GM12878 (cell line): ENCODE results near the gene ACTMAP. TPM values are rescaled to one million over a fixed set of nuclear protein-coding genes. Genes with fewer than 3 reads are reported as not detected.

Experiments
- ATAC-seq: fragments of 200-7000 bp; cut with Tn5 transposase; 3 replicates; pipeline ENCODE4 v1.9.1; 2020; ENCODE audit warnings: mild to moderate bottlenecking, moderate library complexity
- BruUV-seq: library from RNA; stranded (reverse); fragments of 400-500 nt; replicated peaks from 2 replicates; lab custom pipeline; 2021; lab: Mats Ljungman, UMichigan
- CTCF ChIA-PET: fragments of 300-600 bp; sonication (Branson Sonifier 250); formaldehyde crosslinking; extraction: SDS; loops from one replicate; lab custom pipeline; 2021; ENCODE audit warnings: inconsistent platforms; lab: Yijun Ruan, JAX
- POLR2A ChIA-PET: fragments of 350-600 bp; formaldehyde crosslinking; extraction: SDS; loops from one replicate; lab custom pipeline; 2021; ENCODE audit warnings: inconsistent platforms; lab: Charles Lee
- RAD21 ChIA-PET: fragments of 300-600 bp; sonication (Branson Sonifier 250); formaldehyde crosslinking; loops from one replicate; lab custom pipeline; 2023; ENCODE audit warnings: antibody characterized with exemption; ENCODE audit not compliant: unreplicated experiment; lab: Charles Lee
- SMC1A ChIA-PET: fragments of 300-600 bp; sonication (Branson Sonifier 250); formaldehyde crosslinking; loops from one replicate; lab custom pipeline; 2023; ENCODE audit not compliant: unreplicated experiment, uncharacterized antibody; lab: Charles Lee
- DNase-seq: peaks from one replicate; pipeline ENCODE4 v3.0.0-alpha.2; 2011; ENCODE audit warnings: low read depth, low spot score
- FAIRE-seq: peaks from 3 replicates; lab custom pipeline; 2011; peaks lifted over from hg19 to GRCh38; lab: Jason Lieb, UNC
- H2AFZ ChIP-seq: 2 replicates; pipeline ENCODE4 v1.6.0; 2011; ENCODE audit warnings: low read depth, low read length, control low read depth; ENCODE audit not compliant: control insufficient read depth
- H3K27ac ChIP-seq: 2 replicates; pipeline ENCODE4 v1.5.1; 2011; ENCODE audit warnings: control low read depth; ENCODE audit not compliant: control insufficient read depth, insufficient read depth
- H3K27me3 ChIP-seq, 2 experiments: replicated peaks in 1 of 2; 2 replicates each; pipeline versions ENCODE4 v1.6.0 to v1.6.1; 2011; ENCODE audit warnings: low read length in 1 of 2; ENCODE audit not compliant: control insufficient read depth in 2 of 2, insufficient read depth in 2 of 2
- H3K36me3 ChIP-seq, 2 experiments: 2 replicates each; pipeline ENCODE4 v1.5.1; 2011; ENCODE audit warnings: low read length in 1 of 2; ENCODE audit not compliant: control insufficient read depth in 2 of 2, insufficient read depth in 2 of 2
- H3K4me1 ChIP-seq: 2 replicates; pipeline ENCODE4 v1.6.1; 2011; ENCODE audit warnings: mild to moderate bottlenecking, low read length, moderate library complexity, mixed read lengths; ENCODE audit not compliant: control insufficient read depth, insufficient read depth
- H3K4me2 ChIP-seq: 2 replicates; pipeline ENCODE4 v1.6.0; 2011; ENCODE audit warnings: control low read depth; ENCODE audit not compliant: control insufficient read depth, insufficient read depth
- H3K4me3 ChIP-seq: fragments of 200-600 bp; sonication (generic); 2 replicates; pipeline ENCODE4 v1.5.1; 2016
- H3K79me2 ChIP-seq: 2 replicates; pipeline ENCODE4 v1.6.0; 2011; ENCODE audit warnings: low read length; ENCODE audit not compliant: control insufficient read depth, insufficient read depth
- H3K9ac ChIP-seq: 2 replicates; pipeline ENCODE4 v1.8.0; 2011; ENCODE audit warnings: low read length, control low read depth, mixed read lengths; ENCODE audit not compliant: control insufficient read depth, insufficient read depth
- H3K9me3 ChIP-seq: replicated peaks from 3 replicates; pipeline ENCODE4 v1.5.1; 2011; ENCODE audit warnings: mild to moderate bottlenecking, low read length; ENCODE audit not compliant: control insufficient read depth, insufficient read depth
- H4K20me1 ChIP-seq: 2 replicates; pipeline ENCODE4 v1.6.0; 2011; ENCODE audit not compliant: control insufficient read depth, insufficient read depth
- CBFB ChIP-seq: IDR thresholded peaks from 2 replicates; pipeline ENCODE4 v1.6.1; 2016; ENCODE audit warnings: antibody characterized with exemption, low read depth
- CEBPB ChIP-seq, 2 experiments: fragments of 150-350 bp in 1 of 2; IDR thresholded peaks; 2 replicates each; pipeline ENCODE4 v1.6.1; 2012 to 2014; ENCODE audit warnings: low read depth in 2 of 2, low read length in 2 of 2, borderline replicate concordance in 1 of 2, inconsistent platforms in 1 of 2
- CHD1 ChIP-seq: IDR thresholded peaks from 2 replicates; pipeline ENCODE4 v1.6.1; 2012; ENCODE audit warnings: low read depth, low read length, improper control_type of control experiment
- ETV6 ChIP-seq, 2 experiments: fragments of 450-650 bp in 1 of 2; IDR thresholded peaks in 1 of 2; conservative IDR thresholded peaks in 1 of 2; 2 replicates each; pipeline ENCODE4 v1.6.1; 2014; ENCODE audit warnings: antibody characterized with exemption in 1 of 2, borderline replicate concordance in 1 of 2, low read depth in 1 of 2, mild to moderate bottlenecking in 1 of 2, moderate library complexity in 1 of 2
- EZH2 ChIP-seq: IDR thresholded peaks from 2 replicates; pipeline ENCODE4 v1.6.1; 2012; ENCODE audit warnings: low read depth, mild to moderate bottlenecking, control low read depth, inconsistent platforms, low read length, borderline replicate concordance; ENCODE audit not compliant: control insufficient read depth
- KLF5 ChIP-seq: fragments of 450-650 bp; IDR thresholded peaks from 2 replicates; pipeline ENCODE4 v1.6.1; 2014; ENCODE audit warnings: mild to moderate bottlenecking; ENCODE audit not compliant: partially characterized antibody
- MTA2 ChIP-seq: fragments of 450-650 bp; IDR thresholded peaks from 2 replicates; pipeline ENCODE4 v1.6.1; 2016; ENCODE audit warnings: low read depth, mild to moderate bottlenecking, moderate library complexity
- NFIC ChIP-seq: IDR thresholded peaks from 2 replicates; pipeline ENCODE4 v1.6.1; 2012; ENCODE audit warnings: low read depth, mild to moderate bottlenecking, inconsistent platforms, low read length, moderate library complexity
- NFXL1 ChIP-seq: fragments of 450-650 bp; IDR thresholded peaks from 2 replicates; pipeline ENCODE4 v1.6.1; 2017; ENCODE audit warnings: antibody characterized with exemption, mild to moderate bottlenecking, borderline replicate concordance
- PAX5 ChIP-seq: IDR thresholded peaks from 2 replicates; pipeline ENCODE4 v1.6.1; 2011; ENCODE audit warnings: low read depth, low read length, borderline replicate concordance
- PML ChIP-seq: IDR thresholded peaks from 2 replicates; pipeline ENCODE4 v1.6.1; 2012; ENCODE audit warnings: low read length, inconsistent platforms
- RB1 ChIP-seq: fragments of 450-650 bp; formaldehyde crosslinking; IDR thresholded peaks from 2 replicates; pipeline ENCODE4 v1.6.1; 2017; ENCODE audit warnings: mild to moderate bottlenecking, borderline replicate concordance
- RELB ChIP-seq: fragments of 450-650 bp; IDR thresholded peaks from 2 replicates; pipeline ENCODE4 v1.6.1; 2017; ENCODE audit warnings: low read depth, mild to moderate bottlenecking, moderate library complexity
- RUNX3 ChIP-seq: IDR thresholded peaks from 2 replicates; pipeline ENCODE4 v1.6.1; 2012; ENCODE audit warnings: low read length, inconsistent platforms
- SIN3A ChIP-seq: IDR thresholded peaks from 2 replicates; pipeline ENCODE4 v1.6.1; 2012; ENCODE audit warnings: low read depth, low read length, improper control_type of control experiment
- SUZ12 ChIP-seq: fragments of 200-600 bp; sonication (generic); IDR thresholded peaks from one replicate; pipeline ENCODE4 v1.6.1; 2018; ENCODE audit warnings: antibody characterized with exemption, mild to moderate bottlenecking; ENCODE audit not compliant: unreplicated experiment
- TCF3 ChIP-seq: IDR thresholded peaks from 2 replicates; pipeline ENCODE4 v1.6.1; 2012; ENCODE audit warnings: low read depth, mild to moderate bottlenecking, low read length, borderline replicate concordance; ENCODE audit not compliant: insufficient read depth
- YBX1 ChIP-seq: fragments of 450-650 bp; IDR thresholded peaks from 2 replicates; pipeline ENCODE4 v1.6.1; 2016; ENCODE audit warnings: antibody characterized with exemption
- WGBS: methylation state at CpG from one replicate; pipeline ENCODE4 v1.1.6; 2016; ENCODE audit warnings: low lambda C conversion rate; ENCODE audit not compliant: insufficient replicate concordance, insufficient coverage; ENCODE audit errors: missing lambda C conversion rate; 5-methylcytosine and 5-hydroxymethylcytosine counted together
- in situ Hi-C: fragments of 300-500 bp; cut with MboI; formaldehyde crosslinking; loops from 9 replicates; pipeline ENCODE4 v1.14.3; 2018; ENCODE audit warnings: mixed read lengths
- intact Hi-C: fragments of 100-400 bp; cut with micrococcal nuclease; formaldehyde crosslinking; loops from one replicate; pipeline ENCODE4 v1.14.2; 2022; ENCODE audit not compliant: unreplicated experiment
- polyA plus RNA-seq, 11 experiments: library from polyadenylated mRNA; depleted of rRNA in 4 of 11; unstranded in 6 of 11; stranded (reverse) in 5 of 11; fragments of >200 nt; fragmentation: Nextera tagmentation in 4 of 11; fragmentation: Illumina TruSeq in 1 of 11; extraction: Ambion mirVana in 4 of 11; extraction: Trizol in 1 of 11; gene quantifications; 1 replicate in 1 of 11; 2 replicates in 10 of 11; pipeline versions ENCODE4 v1.2.1 to v1.2.3, GENCODE V29; 2011 to 2016; ENCODE audit warnings: inconsistent platforms in 2 of 11, missing spikeins in 2 of 11, low read depth in 1 of 11
- total RNA-seq, 4 experiments: library from RNA; depleted of rRNA in 3 of 4; stranded (reverse); fragments of >200 nt in 3 of 4; fragmentation: Illumina TruSeq in 1 of 4; extraction: Trizol in 1 of 4; gene quantifications; 2 replicates each; pipeline versions ENCODE4 v1.2.1 to v1.2.3, GENCODE V29; 2013 to 2021
- TF ChIP-seq, protein P1 (sequence below): fragments of 450-650 bp; IDR thresholded peaks from 2 replicates; pipeline ENCODE4 v1.6.1; 2018; ENCODE audit warnings: mild to moderate bottlenecking, low read depth, moderate library complexity; ENCODE audit not compliant: partially characterized antibody

The ACTMAP gene
- total and polyA plus RNA-seq, 10 of the 15 experiments (the other 5 are each of a cell fraction or from before 2014, with no cell fraction given) = 3.0 to 26.2 (median 11.1) TPM

GRCh38 chr19:40777937-40778705 lies 27.8 kb upstream of the ACTMAP start, which contains the start of gene RAB4B:
RAB4B (plus strand) TSS chr19:40778247; CDS start chr19:40778376, 129 bp downstream.
- WGBS = 2% methylated on average over 56 of the region's 56 CpGs
- Histone ChIP-seq H3K4me3 (peak within 1 kb of the TSS; percentile 70), H3K9me3 (no peaks in the 10 kb centered on the region), H3K36me3 (no peaks in the 10 kb centered on the region), H3K4me2 (peak within 1 kb of the TSS; percentile 84), H3K9ac (peak within 1 kb of the TSS; percentile 96), H3K27ac (peak within 1 kb of the TSS; percentile 100), H2AFZ (peak within 1 kb of the TSS; percentile 88), H3K4me1 (peaks cover 39% of the 10 kb centered on the region), H3K27me3 (no peaks in the 10 kb centered on the region), H4K20me1 (no peaks in the 10 kb centered on the region), H3K79me2 (peaks cover 11% of the 10 kb centered on the region)
- DNase-seq (peak; percentile 99), ATAC-seq (peak; percentile 87), FAIRE-seq (peak; percentile 91)
- ChIA-PET SMC1A (interaction anchor here (0.7 to 11.2 kb wide), 17 partner anchors 10 to 115 kb away, joined by 3 to 256 read pairs (median 7); partner anchors contain the start of genes ACTMAP, COQ8B, EGLN2 and ITPKC), CTCF (interaction anchor here (0.7 to 4.6 kb wide), 13 partner anchors 9 to 1104 kb away, joined by 3 to 72 read pairs (median 5); partner anchors contain the start of genes ACTMAP, COQ8B, EGLN2 and ITPKC), RAD21 (interaction anchor here (0.9 to 7.6 kb wide), 18 partner anchors 9 to 485 kb away, joined by 3 to 291 read pairs (median 7); partner anchors contain the start of genes ACTMAP, C19orf47, COQ8B and EGLN2), POLR2A (interaction anchor here (0.6 to 8.1 kb wide), 31 partner anchors 9 to 1465 kb away, joined by 3 to 331 read pairs (median 7); partner anchors contain the start of genes ACTMAP, B9D2, COQ8B and EGLN2)
- intact Hi-C loops (loop anchor here (1.0 kb wide), 4 partner anchors 20 to 62 kb away; partner anchors contain the start of genes COQ8B and SNRPA), in situ Hi-C loops (no loop called here)
- BruUV-seq = no TSS peak
- TF ChIP-seq RB1 (peak; percentile 37; the same call in 1 of the 2 replicates), SIN3A (peak; percentile 76; the same call in 1 of the 2 replicates), PAX5 (no peak), MTA2 (no peak), CEBPB (IDR thresholded peaks at IDR 0.05; ENCODE audit: borderline replicate concordance in 1 of 2, low read depth in 2 of 2, low read length in 2 of 2) (no peak), RELB (no peak), CHD1 (0 out of 2 replicates have a peak, but pooled peaks have one; percentile 14), NFIC (no peak), KLF5 (peak; percentile 76), TCF3 (peak; percentile 79; the same call in 1 of the 2 replicates), RUNX3 (0 out of 2 replicates have a peak, but pooled peaks have one; percentile 31), YBX1 (no peak), ETV6 (conservative IDR thresholded peaks at IDR 0.05 in 1 of 2, IDR thresholded peaks at IDR 0.05 in 1 of 2; ENCODE audit: borderline replicate concordance in 1 of 2, low read depth in 1 of 2) (no peak), NFXL1 (no peak), CBFB (no peak), SUZ12 (no peak), EZH2 (no peak), PML (no peak)
- TF ChIP-seq, protein P1, sequence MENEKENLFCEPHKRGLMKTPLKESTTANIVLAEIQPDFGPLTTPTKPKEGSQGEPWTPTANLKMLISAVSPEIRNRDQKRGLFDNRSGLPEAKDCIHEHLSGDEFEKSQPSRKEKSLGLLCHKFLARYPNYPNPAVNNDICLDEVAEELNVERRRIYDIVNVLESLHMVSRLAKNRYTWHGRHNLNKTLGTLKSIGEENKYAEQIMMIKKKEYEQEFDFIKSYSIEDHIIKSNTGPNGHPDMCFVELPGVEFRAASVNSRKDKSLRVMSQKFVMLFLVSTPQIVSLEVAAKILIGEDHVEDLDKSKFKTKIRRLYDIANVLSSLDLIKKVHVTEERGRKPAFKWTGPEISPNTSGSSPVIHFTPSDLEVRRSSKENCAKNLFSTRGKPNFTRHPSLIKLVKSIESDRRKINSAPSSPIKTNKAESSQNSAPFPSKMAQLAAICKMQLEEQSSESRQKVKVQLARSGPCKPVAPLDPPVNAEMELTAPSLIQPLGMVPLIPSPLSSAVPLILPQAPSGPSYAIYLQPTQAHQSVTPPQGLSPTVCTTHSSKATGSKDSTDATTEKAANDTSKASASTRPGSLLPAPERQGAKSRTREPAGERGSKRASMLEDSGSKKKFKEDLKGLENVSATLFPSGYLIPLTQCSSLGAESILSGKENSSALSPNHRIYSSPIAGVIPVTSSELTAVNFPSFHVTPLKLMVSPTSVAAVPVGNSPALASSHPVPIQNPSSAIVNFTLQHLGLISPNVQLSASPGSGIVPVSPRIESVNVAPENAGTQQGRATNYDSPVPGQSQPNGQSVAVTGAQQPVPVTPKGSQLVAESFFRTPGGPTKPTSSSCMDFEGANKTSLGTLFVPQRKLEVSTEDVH = no peak
